Heart left ventricle (tissue), 16 donors: ENCODE data around the gene GPR65. TPM values are rescaled to one million over a fixed set of nuclear protein-coding genes. Genes with fewer than 3 reads are reported as not detected.

Experiments
- ATAC-seq, 4 donors: fragments of 200-7000 bp; cut with Tn5 transposase; one replicate each; pipeline ENCODE4 v1.9.1; 2020 to 2022; ENCODE audit warnings: moderate library complexity in 4 of 4, mild to moderate bottlenecking in 3 of 4, moderate number of reproducible peaks in 1 of 4
- DNase-seq, 5 donors: peaks; one replicate each; pipeline ENCODE4 v3.0.0-alpha.2; 2020
- H3K27ac ChIP-seq, 12 donors: fragments of 200-600 bp; sonication (generic) in 4 of 12; one replicate each; pipeline versions ENCODE4 v1.5.0 to v1.8.0; 2016 to 2022; ENCODE audit warnings: mild to moderate bottlenecking in 2 of 12
- H3K27me3 ChIP-seq, 9 donors: fragments of 200-600 bp; sonication (generic) in 2 of 9; one replicate each; pipeline versions ENCODE4 v1.5.1 to v1.8.0; 2016 to 2022; ENCODE audit warnings: mild to moderate bottlenecking in 3 of 9
- H3K36me3 ChIP-seq, 9 donors: fragments of 200-600 bp; sonication (generic) in 2 of 9; one replicate each; pipeline versions ENCODE4 v1.5.0 to v1.8.0; 2018 to 2022; ENCODE audit warnings: mild to moderate bottlenecking in 2 of 9
- H3K4me1 ChIP-seq, 12 donors: fragments of 200-600 bp; sonication (generic) in 4 of 12; one replicate each; pipeline versions ENCODE4 v1.5.0 to v1.8.0; 2016 to 2022; ENCODE audit warnings: mild to moderate bottlenecking in 3 of 12
- H3K4me3 ChIP-seq, 12 donors: fragments of 200-600 bp; sonication (generic) in 4 of 12; one replicate each; pipeline versions ENCODE4 v1.5.0 to v1.8.0; 2017 to 2022; ENCODE audit warnings: mild to moderate bottlenecking in 9 of 12, moderate library complexity in 4 of 12
- H3K9me3 ChIP-seq, 12 donors: fragments of 200-600 bp; sonication (generic) in 4 of 12; one replicate each; pipeline versions ENCODE4 v1.5.0 to v1.8.0; 2016 to 2022; ENCODE audit warnings: mild to moderate bottlenecking in 1 of 12
- POLR2A ChIP-seq, 2 donors: fragments of 450-650 bp; IDR thresholded peaks; one replicate each; pipeline ENCODE4 v1.6.1; 2017; ENCODE audit warnings: antibody characterized with exemption in 2 of 2, mild to moderate bottlenecking in 2 of 2, moderate library complexity in 2 of 2
- WGBS, 4 donors: extraction: QIAGEN DNeasy Blood & Tissue Kit in 2 of 4; methylation state at CpG; one replicate each; pipeline versions ENCODE4 v1.1.5 to v1.1.7; 2013 to 2018; 5-methylcytosine and 5-hydroxymethylcytosine counted together
- intact Hi-C, 10 donors: fragments of 100-400 bp; cut with DNase I; formaldehyde crosslinking; loops; one replicate each; pipeline versions ENCODE4 v1.11.1 to v1.14.2; 2022
- polyA plus RNA-seq, 2 donors: library from polyadenylated mRNA; stranded (reverse); fragments of 200-250 nt; gene quantifications; one replicate each; pipeline ENCODE4 v1.2.3, GENCODE V29; 2013
- total RNA-seq, 9 donors: library from RNA; depleted of rRNA in 2 of 9; stranded (reverse); fragments of >200 nt in 2 of 9; fragmentation: NEBNext Ultra II Directional in 3 of 9; extraction: Animal tissue kit (Norgen Biotek cat#: 25700) in 3 of 9; gene quantifications; one replicate each; pipeline versions ENCODE4 v1.1.0 to v1.2.4, GENCODE V29; 2016 to 2023
- TF ChIP-seq, protein P1 (sequence below), 12 donors: fragments of 200-600 bp; sonication (generic) in 4 of 12; IDR thresholded peaks; one replicate each; pipeline versions ENCODE4 v1.5.0 to v1.8.0; 2018 to 2022; ENCODE audit warnings: antibody characterized with exemption in 12 of 12, mild to moderate bottlenecking in 5 of 12
- donor health status: ischemic (EF 13 %, LVEDD 7.1; RV severe dilation, severe dysfunction).
- donor health status: healthy with polysubstance abuse.
- donor health status: DM: no; HTN: yes; CAD: no.
- donor health status: DM: no; HTN: no; CAD: no.
- donor health status: ischemic (EF 25% LVEDD 6.9; RV normal size, moderate dysfunction).
- donor health status: ischemic (EF 25% LVEDD 5.7; RV mildly dilated, moderate dysfunction).
- donor health status: healthy.
- donor health status: DM: yes; HTN: yes; CAD: no.
- donor health status: ischemic (EF 35%, LVEDD 5.7; RV mildly dilated, moderate dysfunction).
- donor health status: nonischemic (EF 11% LVEDD 7.7; RV severe dilation, severe dysfunction).
- donor health status: DM: yes; HTN: yes; CAD: no.
- donor health status: PGD.
- donor health status: ischemic (EF 29% LVEDD 5.4; RV normal size, mild dysfunction).
- donor health status: nonischemic (EF 23%, LVEDD 6.1; RV moderate dilation, normal function).

GPR65 gene
- total and polyA plus RNA-seq, 11 donors, result 0.15 to 7.9 (median 0.35) TPM

- intact Hi-C loops, result loop anchor here (5.0 to 10.0 kb wide), 5 partner anchors 63 to 374 kb away; partner anchors contain the start of gene SPATA7 (in 3 of the 10)
- H3K27me3 ChIP-seq, result no peaks in the 10 kb centered on the region
- peaks cover 0 to 17% (median 0%) of the 10 kb centered on the region in 9 donors for H3K36me3 ChIP-seq
- ATAC-seq (no peak), DNase-seq (no peak)
- H3K9me3 ChIP-seq, result no peaks in the 10 kb centered on the region
- 70 to 79% (median 74%) methylated on average over 2 of the region's 2 CpGs for WGBS, 4 donors
- no peak overlapping the region for H3K4me3 ChIP-seq
- TF ChIP-seq POLR2A (IDR thresholded peaks at IDR 0.05), result no peak
- TF ChIP-seq, protein P1, sequence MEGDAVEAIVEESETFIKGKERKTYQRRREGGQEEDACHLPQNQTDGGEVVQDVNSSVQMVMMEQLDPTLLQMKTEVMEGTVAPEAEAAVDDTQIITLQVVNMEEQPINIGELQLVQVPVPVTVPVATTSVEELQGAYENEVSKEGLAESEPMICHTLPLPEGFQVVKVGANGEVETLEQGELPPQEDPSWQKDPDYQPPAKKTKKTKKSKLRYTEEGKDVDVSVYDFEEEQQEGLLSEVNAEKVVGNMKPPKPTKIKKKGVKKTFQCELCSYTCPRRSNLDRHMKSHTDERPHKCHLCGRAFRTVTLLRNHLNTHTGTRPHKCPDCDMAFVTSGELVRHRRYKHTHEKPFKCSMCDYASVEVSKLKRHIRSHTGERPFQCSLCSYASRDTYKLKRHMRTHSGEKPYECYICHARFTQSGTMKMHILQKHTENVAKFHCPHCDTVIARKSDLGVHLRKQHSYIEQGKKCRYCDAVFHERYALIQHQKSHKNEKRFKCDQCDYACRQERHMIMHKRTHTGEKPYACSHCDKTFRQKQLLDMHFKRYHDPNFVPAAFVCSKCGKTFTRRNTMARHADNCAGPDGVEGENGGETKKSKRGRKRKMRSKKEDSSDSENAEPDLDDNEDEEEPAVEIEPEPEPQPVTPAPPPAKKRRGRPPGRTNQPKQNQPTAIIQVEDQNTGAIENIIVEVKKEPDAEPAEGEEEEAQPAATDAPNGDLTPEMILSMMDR (IDR thresholded peaks at IDR 0.05), result no peak
- peaks cover 0 to 59% (median 0%) of the 10 kb centered on the region in 12 donors for H3K4me1 ChIP-seq
- H3K27ac ChIP-seq, result no peak overlapping the region
Observed at GRCh38 chr14:88010331-88010730, 5.4 kb downstream of the GPR65 start.

- H3K27me3 ChIP-seq, result no peaks in the 10 kb centered on the region
- WGBS, 4 donors, result 82 to 88% (median 83%) methylated on average over 5 of the region's 5 CpGs
- DNase-seq (no peak), ATAC-seq (no peak)
- H3K9me3 ChIP-seq, result no peaks in the 10 kb centered on the region
- H3K36me3 ChIP-seq, result peaks cover 0 to 21% (median 0%) of the 10 kb centered on the region in 9 donors
- peak overlapping the region in 1 of 12 donors; percentile 61 for H3K27ac ChIP-seq
- H3K4me3 ChIP-seq, result no peak overlapping the region
- TF ChIP-seq, protein P1 (IDR thresholded peaks at IDR 0.05), result no peak
- no peak for TF ChIP-seq POLR2A (IDR thresholded peaks at IDR 0.05)
- intact Hi-C loops, result loop anchor here (5.0 to 10.0 kb wide), 5 partner anchors 65 to 372 kb away; partner anchors contain the start of gene SPATA7 (in 3 of the 10)
- peaks cover 0 to 69% (median 0%) of the 10 kb centered on the region in 12 donors for H3K4me1 ChIP-seq
Observed at GRCh38 chr14:88012495-88012894, 7.6 kb downstream of the GPR65 start.

DNA sequence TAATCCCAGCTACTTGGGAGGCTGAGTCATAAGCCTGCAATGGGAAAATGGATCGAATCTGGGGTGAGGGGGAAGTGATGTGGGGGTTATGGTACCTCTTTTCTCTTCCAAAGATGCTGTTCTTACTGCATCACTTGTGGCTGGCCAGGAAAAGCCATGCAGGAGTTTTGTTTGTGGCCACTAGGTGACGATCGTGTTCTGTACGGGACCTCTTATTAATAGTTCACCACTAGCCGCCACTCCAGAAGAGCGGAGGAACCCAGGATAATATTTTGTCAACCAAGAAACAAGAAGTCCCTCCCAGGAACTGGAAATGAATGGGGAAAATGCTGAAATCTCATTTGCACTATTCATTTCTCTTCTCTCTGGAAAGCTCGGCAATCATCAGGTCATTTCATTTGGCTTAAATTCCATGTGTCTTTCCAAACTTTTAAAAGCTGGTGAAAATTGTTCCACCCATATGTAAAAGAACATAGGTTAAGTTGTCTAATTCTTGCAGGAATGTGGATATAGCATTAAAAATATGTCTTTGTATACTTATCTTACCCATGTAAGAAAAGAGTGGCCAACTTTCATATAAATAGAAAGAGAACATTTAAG, 8.9 kb downstream of the GPR65 start:
- TF ChIP-seq, protein P1 (IDR thresholded peaks at IDR 0.05), result peak; percentile 76 to 96 (median 90)
- TF ChIP-seq POLR2A (IDR thresholded peaks at IDR 0.05), result no peak
- DNase-seq, result peak in 4 of 5 donors; percentile 63 to 69 (median 66)
- Histone ChIP-seq H3K27me3 (no peaks in the 10 kb centered on the region), H3K4me3 (peak overlapping the region in 1 of 12 donors; percentile 12), H3K27ac (peak overlapping the region in 1 of 12 donors; percentile 59), H3K9me3 (no peaks in the 10 kb centered on the region), H3K4me1 (peaks cover 0 to 63% (median 0%) of the 10 kb centered on the region in 12 donors), H3K36me3 (peaks cover 0 to 21% (median 0%) of the 10 kb centered on the region in 9 donors)
- 2 to 7% (median 4%) methylated on average over 7 of the region's 7 CpGs for WGBS, 4 donors
- intact Hi-C loops, result loop anchor here (2.0 to 10.0 kb wide), 6 partner anchors 67 to 371 kb away; partner anchors contain the start of gene SPATA7 (in 3 of the 10)
- peak; percentile 92 to 95 (median 95) for ATAC-seq

DNA sequence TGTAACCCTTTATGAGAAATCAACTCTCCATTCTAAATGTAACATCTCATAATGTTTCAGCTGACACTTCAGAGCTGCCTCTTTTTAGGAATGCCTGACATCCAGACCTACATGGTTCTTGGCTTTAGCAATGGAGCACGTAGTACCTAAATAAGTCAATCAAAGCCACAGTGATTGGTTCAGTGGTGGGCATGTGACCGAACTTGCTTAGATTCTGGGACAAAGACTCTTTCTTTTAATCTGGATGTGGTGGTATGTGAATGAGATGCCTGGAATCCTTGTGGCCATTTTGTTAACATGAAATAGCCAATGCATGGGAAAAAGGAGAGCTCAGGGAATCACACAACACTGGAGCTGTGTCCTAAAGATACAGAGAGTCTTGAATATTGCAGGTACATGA, 11.8 kb downstream of the GPR65 start:
- intact Hi-C loops, result loop anchor here in 4 of 10 donors (5.0 to 10.0 kb wide), 3 partner anchors 151 to 368 kb away; partner anchors contain the start of gene SPATA7 (in 3 of the 4)
- Histone ChIP-seq H3K27me3 (no peaks in the 10 kb centered on the region), H3K4me1 (peaks cover 0 to 34% (median 0%) of the 10 kb centered on the region in 12 donors), H3K36me3 (peaks cover 0 to 11% (median 0%) of the 10 kb centered on the region in 9 donors), H3K27ac (peak overlapping the region in 1 of 12 donors; percentile 43), H3K4me3 (no peak overlapping the region), H3K9me3 (no peaks in the 10 kb centered on the region)
- DNase-seq (no peak), ATAC-seq (no peak)
- TF ChIP-seq POLR2A (IDR thresholded peaks at IDR 0.05), result no peak
- TF ChIP-seq, protein P1 (IDR thresholded peaks at IDR 0.05), result no peak
- 97 to 100% (median 97%) methylated on average over 2 of the region's 2 CpGs for WGBS, 4 donors
